H1 (cell line): ENCODE data around the gene TSPAN3. TPM values are rescaled to one million over a fixed set of nuclear protein-coding genes. Genes with fewer than 3 reads are reported as not detected.

Experiments
- CTCF ChIA-PET: fragments of 300-600 bp; sonication (Branson Sonifier 250); formaldehyde crosslinking; loops from one replicate; lab custom pipeline; 2021; ENCODE audit not compliant: partially characterized antibody; lab: Charles Lee
- POLR2A ChIA-PET: fragments of 300-600 bp; sonication (Branson Sonifier 250); formaldehyde crosslinking; loops from one replicate; lab custom pipeline; 2021; ENCODE audit warnings: inconsistent platforms; ENCODE audit not compliant: partially characterized antibody; lab: Charles Lee
- DNase-seq, 2 experiments: peaks; one replicate each; pipeline versions ENCODE4 v3.0.0 to v3.0.0-alpha.2; 2010 to 2022; ENCODE audit warnings: low spot score in 2 of 2, low read depth in 1 of 2, mixed read lengths in 1 of 2
- FAIRE-seq: peaks from 2 replicates; lab custom pipeline; 2011; peaks lifted over from hg19 to GRCh38; lab: Jason Lieb, UNC
- H2AFZ ChIP-seq: 2 replicates; pipeline ENCODE4 v1.8.1; 2012; ENCODE audit warnings: low read length, inconsistent platforms
- H2AK5ac ChIP-seq: 2 replicates; pipeline ENCODE4 v1.6.1; 2013; ENCODE audit warnings: low read depth, low read length
- H2BK120ac ChIP-seq: replicated peaks from 2 replicates; pipeline ENCODE3; 2013; ENCODE audit warnings: low read depth, low read length, inconsistent platforms
- H2BK12ac ChIP-seq: 2 replicates; pipeline ENCODE4 v1.6.1; 2013; ENCODE audit warnings: low read depth, low read length
- H2BK15ac ChIP-seq: 2 replicates; pipeline ENCODE4 v1.6.1; 2013; ENCODE audit warnings: low read length
- H2BK20ac ChIP-seq: 2 replicates; pipeline ENCODE4 v1.6.1; 2013; ENCODE audit warnings: low read length
- H2BK5ac ChIP-seq: 2 replicates; pipeline ENCODE4 v1.6.1; 2013; ENCODE audit warnings: low read depth, low read length
- H3K14ac ChIP-seq: 2 replicates; pipeline ENCODE4 v1.6.1; 2013; ENCODE audit warnings: inconsistent platforms; ENCODE audit not compliant: insufficient read length
- H3K18ac ChIP-seq: 2 replicates; pipeline ENCODE4 v1.6.1; 2013; ENCODE audit warnings: low read length; ENCODE audit errors: extremely low read depth
- H3K23ac ChIP-seq: 2 replicates; pipeline ENCODE4 v1.6.1; 2013; ENCODE audit warnings: inconsistent platforms; ENCODE audit not compliant: insufficient read length
- H3K23me2 ChIP-seq: 2 replicates; pipeline ENCODE4 v1.6.1; 2013; ENCODE audit warnings: low read depth, low read length
- H3K27ac ChIP-seq: 2 replicates; pipeline ENCODE4 v1.6.1; 2011; ENCODE audit warnings: low read depth, low read length, inconsistent platforms
- H3K27me3 ChIP-seq, 4 experiments: replicated peaks in 1 of 4; 1 replicate in 1 of 4; 2 replicates in 3 of 4; pipeline versions ENCODE4 v1.6.1 to v1.8.1; 2011 to 2013; ENCODE audit warnings: low read length in 3 of 4, mild to moderate bottlenecking in 3 of 4, inconsistent platforms in 2 of 4, mixed read lengths in 2 of 4, moderate library complexity in 1 of 4; ENCODE audit not compliant: control insufficient read depth in 3 of 4, insufficient read depth in 3 of 4; ENCODE audit errors: extremely low read depth in 1 of 4
- H3K36me3 ChIP-seq, 4 experiments: 2 replicates each; pipeline versions ENCODE4 v1.6.1 to v1.8.1; 2011 to 2013; ENCODE audit warnings: mild to moderate bottlenecking in 4 of 4, low read length in 3 of 4, moderate library complexity in 2 of 4, control low read depth in 1 of 4, inconsistent platforms in 1 of 4; ENCODE audit not compliant: insufficient read depth in 4 of 4, control insufficient read depth in 2 of 4
- H3K4ac ChIP-seq: replicated peaks from 2 replicates; pipeline ENCODE3; 2013; ENCODE audit warnings: low read length, low read depth, mixed read lengths, inconsistent platforms; ENCODE audit not compliant: insufficient read length
- H3K4me1 ChIP-seq, 4 experiments: replicated peaks in 1 of 4; 1 replicate in 1 of 4; 2 replicates in 3 of 4; pipeline versions ENCODE4 v1.6.1 to v1.8.1; 2011 to 2013; ENCODE audit warnings: low read length in 3 of 4, inconsistent platforms in 2 of 4, mixed read lengths in 1 of 4; ENCODE audit not compliant: insufficient read depth in 4 of 4, control insufficient read depth in 3 of 4
- H3K4me2 ChIP-seq, 2 experiments: 2 replicates each; pipeline versions ENCODE4 v1.6.1 to v1.8.1; 2011 to 2013; ENCODE audit warnings: low read depth in 2 of 2, low read length in 2 of 2, control low read depth in 1 of 2, inconsistent platforms in 1 of 2, mild to moderate bottlenecking in 1 of 2; ENCODE audit not compliant: insufficient read depth in 1 of 2
- H3K4me3 ChIP-seq, 4 experiments: fragments of 200-600, 300-600 bp in 1 of 4; sonication (generic), shearing (Covaris generic), sonication (Bioruptor Twin) in 1 of 4; 2 replicates each; pipeline versions ENCODE4 v1.5.1 to v1.8.1; 2011 to 2016; ENCODE audit warnings: low read length in 4 of 4, low read depth in 3 of 4, control low read depth in 2 of 4, inconsistent platforms in 2 of 4, mild to moderate bottlenecking in 2 of 4, mixed read lengths in 1 of 4, moderate library complexity in 1 of 4; ENCODE audit not compliant: insufficient read depth in 2 of 4; ENCODE audit errors: extremely low read depth in 1 of 4
- H3K56ac ChIP-seq: replicated peaks from 2 replicates; pipeline ENCODE3; 2013; ENCODE audit warnings: low read depth, mild to moderate bottlenecking, mixed read lengths, low read length, inconsistent platforms; ENCODE audit not compliant: insufficient read length
- H3K79me1 ChIP-seq: 2 replicates; pipeline ENCODE4 v1.6.1; 2013; ENCODE audit warnings: low read depth, low read length, control low read depth
- H3K79me2 ChIP-seq, 2 experiments: 2 replicates each; pipeline versions ENCODE4 v1.6.1 to v1.8.1; 2012 to 2013; ENCODE audit warnings: low read length in 2 of 2, mild to moderate bottlenecking in 2 of 2, inconsistent platforms in 1 of 2; ENCODE audit not compliant: insufficient read depth in 2 of 2, control insufficient read depth in 1 of 2
- H3K9ac ChIP-seq, 4 experiments: replicated peaks in 1 of 4; 1 replicate in 1 of 4; 2 replicates in 3 of 4; pipeline versions ENCODE4 v1.6.1 to v1.8.1; 2011 to 2013; ENCODE audit warnings: low read depth in 3 of 4, low read length in 3 of 4, control low read depth in 2 of 4, mild to moderate bottlenecking in 2 of 4, moderate library complexity in 2 of 4, inconsistent platforms in 1 of 4; ENCODE audit errors: extremely low read depth in 1 of 4
- H3K9me3 ChIP-seq, 2 experiments: 2 replicates each; pipeline versions ENCODE4 v1.6.1 to v1.8.1; 2012 to 2013; ENCODE audit warnings: mild to moderate bottlenecking in 2 of 2, moderate library complexity in 2 of 2, control low read depth in 1 of 2, inconsistent platforms in 1 of 2, low read depth in 1 of 2, low read length in 1 of 2, mixed read lengths in 1 of 2; ENCODE audit not compliant: insufficient read depth in 2 of 2
- H4K20me1 ChIP-seq, 2 experiments: replicated peaks in 1 of 2; 2 replicates each; pipeline versions ENCODE3 to v1.8.1; 2011 to 2013; ENCODE audit warnings: inconsistent platforms in 2 of 2, low read length in 2 of 2, mild to moderate bottlenecking in 1 of 2; ENCODE audit not compliant: insufficient read depth in 2 of 2, control insufficient read depth in 1 of 2
- H4K5ac ChIP-seq: 2 replicates; pipeline ENCODE4 v1.6.1; 2013; ENCODE audit warnings: low read length, low read depth, mixed read lengths, inconsistent platforms; ENCODE audit not compliant: insufficient read length
- H4K8ac ChIP-seq: 2 replicates; pipeline ENCODE4 v1.8.0; 2013; ENCODE audit warnings: mild to moderate bottlenecking, moderate library complexity, low read length, inconsistent platforms; ENCODE audit not compliant: insufficient read depth; ENCODE audit errors: extremely low read depth
- H4K91ac ChIP-seq: replicated peaks from 2 replicates; pipeline ENCODE3; 2013; ENCODE audit warnings: low read length, mixed read lengths, inconsistent platforms; ENCODE audit not compliant: insufficient read length
- BACH1 ChIP-seq: IDR thresholded peaks from 2 replicates; pipeline ENCODE4 v1.6.1; 2012; ENCODE audit warnings: low read length, improper control_type of control experiment
- BRCA1 ChIP-seq: IDR thresholded peaks from 2 replicates; pipeline ENCODE4 v1.6.1; 2012; ENCODE audit warnings: low read depth, low read length, improper control_type of control experiment
- CTBP2 ChIP-seq: IDR thresholded peaks from 2 replicates; pipeline ENCODE4 v1.7.0; 2011; ENCODE audit warnings: borderline replicate concordance, mild to moderate bottlenecking, moderate library complexity, mixed read lengths, low read length; ENCODE audit not compliant: insufficient read depth, insufficient read length
- GTF2F1 ChIP-seq: IDR thresholded peaks from 2 replicates; pipeline ENCODE4 v1.6.1; 2012; ENCODE audit warnings: low read depth, low read length, improper control_type of control experiment, borderline replicate concordance
- HDAC6 ChIP-seq: IDR thresholded peaks from one replicate; pipeline ENCODE4 v1.7.1; 2012; ENCODE audit warnings: low read depth, mild to moderate bottlenecking, inconsistent platforms, low read length, moderate library complexity
- RNF2 ChIP-seq: fragments of 200-900, 300-1000 bp; sonication (generic); IDR thresholded peaks from 2 replicates; pipeline ENCODE4 v1.7.1; 2016; ENCODE audit warnings: borderline replicate concordance, low read depth, mild to moderate bottlenecking, antibody characterized with exemption, low read length; ENCODE audit not compliant: poor library complexity, severe bottlenecking; ENCODE audit errors: missing control alignments
- SAP30 ChIP-seq: fragments of 300-600 bp; sonication (generic); IDR thresholded peaks from 2 replicates; pipeline ENCODE4 v1.7.1; 2012; ENCODE audit warnings: low read length, moderate library complexity, mild to moderate bottlenecking, inconsistent platforms; ENCODE audit not compliant: insufficient read depth, insufficient replicate concordance
- SIN3A ChIP-seq, 2 experiments: IDR thresholded peaks in 1 of 2; conservative IDR thresholded peaks in 1 of 2; 2 replicates each; pipeline ENCODE4 v1.6.1; 2011 to 2012; ENCODE audit warnings: low read length in 2 of 2, improper control_type of control experiment in 1 of 2, low read depth in 1 of 2, mild to moderate bottlenecking in 1 of 2
- SP2 ChIP-seq: IDR thresholded peaks from 2 replicates; pipeline ENCODE4 v1.6.1; 2012; ENCODE audit warnings: mild to moderate bottlenecking, low read length, inconsistent platforms
- SP4 ChIP-seq: IDR thresholded peaks from 2 replicates; pipeline ENCODE4 v1.6.1; 2012; ENCODE audit warnings: low read length, inconsistent platforms
- SRF ChIP-seq: IDR thresholded peaks from 2 replicates; pipeline ENCODE4 v1.6.1; 2011; ENCODE audit warnings: mild to moderate bottlenecking, low read depth, low read length, moderate library complexity
- TAF1 ChIP-seq: IDR thresholded peaks from 2 replicates; pipeline ENCODE4 v1.6.1; 2011; ENCODE audit warnings: mild to moderate bottlenecking, low read depth, low read length
- whole genome bisulfite sequencing, 2 experiments: shearing (Covaris generic) in 1 of 2; methylation state at CpG; one replicate each; pipeline versions ENCODE4 v1.1.6 to v1.1.7; 2013 to 2015; ENCODE audit warnings: low lambda C conversion rate in 2 of 2, mixed read lengths in 2 of 2, inconsistent platforms in 1 of 2, low coverage in 1 of 2, missing lambda C conversion rate in 1 of 2; ENCODE audit not compliant: insufficient replicate concordance in 2 of 2, insufficient coverage in 1 of 2, insufficient read length in 1 of 2; ENCODE audit errors: extremely low coverage in 1 of 2, missing lambda C conversion rate in 1 of 2; 5-methylcytosine and 5-hydroxymethylcytosine counted together
- polyA plus RNA-seq, 7 experiments: library from polyadenylated mRNA; depleted of rRNA in 3 of 7; stranded (reverse) in 5 of 7; unstranded in 2 of 7; fragments of >200 nt in 5 of 7; fragments of 200-250 nt in 2 of 7; gene quantifications; 1 replicate in 5 of 7; 2 replicates in 1 of 7; 4 replicates in 1 of 7; pipeline versions ENCODE4 v1.2.1 to v1.2.3, GENCODE V29; 2011 to 2013; ENCODE audit warnings: missing spikeins in 2 of 7, mixed read lengths in 2 of 7
- total RNA-seq: library from RNA; stranded (reverse); fragmentation: NEBNext Ultra II Directional; extraction: Animal tissue kit (Norgen Biotek cat#: 25700); gene quantifications from 2 replicates; pipeline ENCODE4 v1.2.1, GENCODE V29; 2021

TSPAN3 gene
- total and polyA plus RNA-seq, 2 of the 8 experiments (the other 6 are each of a cell fraction or from before 2014, with no cell fraction given), result 107 to 238 TPM

DNA sequence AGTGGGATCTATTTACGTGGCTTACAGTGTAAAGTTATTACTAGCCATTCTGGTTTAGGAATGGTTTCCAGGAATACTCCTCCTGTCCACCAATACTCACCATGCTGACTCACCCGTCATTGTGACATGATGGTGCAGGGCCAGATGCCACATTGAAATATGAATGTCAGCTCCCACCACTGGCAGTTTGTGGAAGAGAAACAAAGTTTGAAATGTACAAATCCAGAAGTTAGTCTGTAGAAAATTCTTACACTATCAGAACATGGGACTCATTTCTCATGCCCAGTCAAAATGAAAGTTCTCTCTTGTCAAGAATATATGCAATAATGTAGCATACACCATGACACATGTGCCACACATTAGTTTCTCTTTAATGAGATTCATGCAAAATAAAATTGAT is 14.4 kb upstream of the TSPAN3 start:
- no peak overlapping the region for H3K18ac ChIP-seq
- H3K4me3 ChIP-seq, result no peak overlapping the region
- H3K4me2 ChIP-seq, result no peak overlapping the region
- H3K79me2 ChIP-seq, result no peaks in the 10 kb centered on the region
- ChIA-PET POLR2A (no interaction called here), CTCF (interaction anchor here (0.7 to 1.3 kb wide), 2 partner anchors 11 to 16 kb away, joined by 3 read pairs; no protein-coding TSS in a partner anchor)
- H2BK15ac ChIP-seq, result no peak overlapping the region
- no peak overlapping the region for H4K91ac ChIP-seq
- FAIRE-seq (no peak), DNase-seq (no peak)
- H3K9me3 ChIP-seq, result no peaks in the 10 kb centered on the region
- no peak overlapping the region for H3K56ac ChIP-seq
- H3K36me3 ChIP-seq, result no peaks in the 10 kb centered on the region
- H4K20me1 ChIP-seq, result no peaks in the 10 kb centered on the region
- 50% methylated on average over 2 of the region's 2 CpGs; no CpG with 5 or more reads in 1 of the 2 experiments for WGBS, 2 experiments
- no peak overlapping the region for H3K14ac ChIP-seq
- no peak overlapping the region for H3K23ac ChIP-seq
- H2AK5ac ChIP-seq, result no peak overlapping the region
- no peak overlapping the region for H3K4ac ChIP-seq
- no peak overlapping the region for H4K8ac ChIP-seq
- no peaks in the 10 kb centered on the region for H3K79me1 ChIP-seq
- no peak overlapping the region for H2BK5ac ChIP-seq
- no peak for TF ChIP-seq TAF1
- no peak for TF ChIP-seq HDAC6
- TF ChIP-seq GTF2F1, result no peak
- TF ChIP-seq BACH1, result no peak
- TF ChIP-seq BRCA1, result no peak
- no peak for TF ChIP-seq SP4
- TF ChIP-seq SAP30, result no peak
- no peak for TF ChIP-seq SIN3A (conservative IDR thresholded peaks at IDR 0.05 in 1 of 2, IDR thresholded peaks at IDR 0.05 in 1 of 2; ENCODE audit: low read depth in 1 of 2, low read length in 2 of 2)
- no peak for TF ChIP-seq RNF2
- no peak for TF ChIP-seq SP2
- TF ChIP-seq SRF, result no peak
- no peak for TF ChIP-seq CTBP2
- H3K9ac ChIP-seq, result no peak overlapping the region
- H2BK120ac ChIP-seq, result no peak overlapping the region
- no peak overlapping the region for H4K5ac ChIP-seq
- no peak overlapping the region for H2AFZ ChIP-seq
- peaks cover 0 to 5% (median under 1%) of the 10 kb centered on the region in 4 experiments; a peak in 4 of 7 replicates for H3K4me1 ChIP-seq
- H3K27ac ChIP-seq, result no peak overlapping the region
- H3K27me3 ChIP-seq, result peaks cover 0 to 4% (median 1%) of the 10 kb centered on the region in 4 experiments; a peak in 2 of 7 replicates
- no peaks in the 10 kb centered on the region for H3K23me2 ChIP-seq
- H2BK12ac ChIP-seq, result no peak overlapping the region
- H2BK20ac ChIP-seq, result no peak overlapping the region
